HG03457 (cell line): ENCODE measurements around the gene CAMK2N1.
A peak's percentile ranks its signal among the peaks of the same experiment; 100 is the strongest.
"Not testable (repeated sequence)": the region's sequence is repeated elsewhere in the genome, so short reads cannot be mapped to it uniquely, and the experiment has no call there.

Experiments
- ATAC-seq: cut with Tn5 transposase; IDR thresholded peaks from one replicate; pipeline ENCODE4 v1.9.1; 2021; ENCODE audit warnings: moderate number of reproducible peaks; ENCODE audit not compliant: unreplicated experiment

CAMK2N1 gene

DNA sequence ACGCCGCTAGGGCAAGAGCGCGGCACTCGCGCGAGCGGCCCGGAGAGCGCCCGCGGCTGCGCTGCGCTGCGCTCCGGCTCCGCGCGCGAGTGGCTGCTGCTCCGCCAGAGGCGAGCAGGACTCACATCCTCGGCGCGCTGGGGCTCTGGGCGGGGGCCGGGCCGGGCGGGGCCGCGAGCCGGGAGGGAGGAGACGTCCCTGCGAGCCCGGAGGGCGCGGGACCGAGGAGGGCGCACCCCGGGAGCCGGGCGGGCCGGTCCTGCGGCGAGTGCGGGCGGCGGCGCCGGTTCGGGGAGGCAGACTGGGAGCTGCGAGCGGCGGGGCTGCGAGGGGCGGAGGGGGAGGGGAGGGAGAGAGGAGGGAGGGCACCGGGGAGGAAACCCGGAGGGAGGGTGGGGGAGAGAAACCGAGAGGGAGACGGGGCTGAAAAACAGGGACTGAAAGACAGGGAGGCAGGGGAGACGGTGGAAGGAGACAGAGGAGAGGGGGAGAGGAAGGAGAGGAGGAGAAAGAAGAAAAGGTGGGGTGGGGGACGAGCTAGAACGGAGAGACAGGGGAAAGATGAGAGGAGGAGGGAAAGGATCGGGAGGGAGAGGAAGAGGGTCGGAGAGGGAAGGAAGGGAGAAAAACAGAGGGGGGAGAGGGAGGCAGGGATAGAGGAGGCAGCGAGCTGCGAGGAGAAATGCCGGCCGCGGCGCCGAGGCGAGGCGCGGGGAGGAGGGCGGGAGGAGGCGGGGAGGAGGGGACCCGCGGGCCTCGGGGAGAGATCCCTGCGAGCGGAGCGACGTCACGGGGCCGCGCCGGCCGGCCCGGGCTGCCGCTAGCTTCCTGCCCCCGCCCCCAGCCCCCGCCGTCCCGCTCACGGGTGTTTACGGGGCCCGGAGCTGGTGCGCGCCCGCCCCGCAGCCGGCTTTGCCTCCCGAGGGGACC lies at the start of gene CAMK2N1:
CAMK2N1 (minus strand) TSS at position 684 of the 930 bp plus-strand sequence. CDS start 831 bp downstream, outside the sequence.
- ATAC-seq: no peak

DNA sequence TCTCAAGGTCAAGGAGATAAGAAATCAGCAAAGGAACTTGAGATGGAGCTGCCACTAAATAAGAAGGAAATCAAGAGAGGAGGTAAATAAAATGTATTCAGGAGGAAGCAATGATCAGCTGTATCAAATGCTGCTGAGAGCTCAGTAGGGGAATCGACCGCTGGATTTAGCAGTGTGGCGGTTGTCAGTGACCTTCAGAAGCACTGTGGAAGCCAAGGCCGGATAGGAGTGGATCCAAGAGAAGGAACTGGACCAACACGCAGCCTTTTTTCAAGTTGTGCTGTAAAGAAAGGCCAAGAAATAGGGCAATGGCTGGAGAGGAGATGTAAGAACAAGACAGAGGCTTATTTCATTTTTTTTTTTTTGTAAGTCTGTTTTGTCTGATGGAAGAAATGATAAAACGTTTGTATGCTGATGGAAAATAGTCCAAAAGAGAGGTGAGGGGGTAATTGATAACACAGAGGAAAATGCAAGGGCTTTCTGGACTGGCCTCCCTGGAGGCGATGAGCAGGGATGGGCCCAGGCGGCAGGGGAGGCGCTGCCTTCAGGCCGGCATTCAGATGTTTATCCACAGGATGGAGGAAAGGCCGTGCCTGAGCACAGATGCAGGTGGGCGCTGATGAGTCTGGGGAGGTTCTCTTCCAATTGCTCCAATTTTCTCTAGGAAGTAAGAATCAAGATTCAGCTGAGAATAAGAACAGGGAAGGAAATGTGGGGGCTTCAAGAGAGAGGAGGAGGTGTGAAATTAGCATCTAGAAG lies 48.8 kb upstream of the CAMK2N1 start:
- ATAC-seq: no peak

DNA sequence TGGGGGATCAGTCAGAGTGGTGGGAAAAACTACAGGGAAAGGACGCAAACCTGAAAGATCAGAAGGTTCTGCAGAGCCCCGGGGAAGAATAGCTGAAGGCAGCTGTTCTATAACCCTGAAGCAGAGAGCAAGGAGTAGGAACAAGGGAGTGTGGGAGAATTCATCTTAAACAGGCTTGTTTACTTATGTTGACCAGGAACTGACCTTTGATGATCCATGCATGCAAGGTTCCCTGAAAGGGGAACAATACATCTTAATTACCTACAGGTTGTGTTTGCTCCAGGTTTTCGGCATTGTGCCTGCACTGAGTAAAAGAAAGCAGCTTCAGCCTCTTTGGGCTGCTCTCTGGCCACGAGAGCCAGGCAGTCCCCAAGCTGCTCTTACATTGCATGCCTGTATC lies 47.6 kb upstream of the CAMK2N1 start:
- ATAC-seq: no peak

DNA sequence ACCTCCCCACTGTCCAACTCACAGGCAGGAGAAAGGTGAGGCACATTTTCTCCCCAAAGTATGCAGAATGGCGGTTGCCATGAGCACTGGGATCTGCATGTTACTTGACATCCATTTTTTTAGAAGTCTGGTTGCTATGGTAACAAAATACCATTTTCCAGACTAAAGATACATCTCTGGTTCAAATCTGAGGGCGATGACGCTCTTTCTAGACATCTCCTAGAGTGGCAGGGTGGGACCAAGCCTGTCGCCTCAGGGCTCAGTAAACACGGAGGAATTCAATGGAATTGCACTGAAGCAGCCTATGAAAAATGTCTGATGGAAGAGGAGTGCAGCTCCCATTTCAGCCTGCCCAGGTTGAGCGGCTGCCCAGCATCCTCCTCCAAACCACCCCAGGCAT lies 44.9 kb upstream of the CAMK2N1 start:
- no peak for ATAC-seq

DNA sequence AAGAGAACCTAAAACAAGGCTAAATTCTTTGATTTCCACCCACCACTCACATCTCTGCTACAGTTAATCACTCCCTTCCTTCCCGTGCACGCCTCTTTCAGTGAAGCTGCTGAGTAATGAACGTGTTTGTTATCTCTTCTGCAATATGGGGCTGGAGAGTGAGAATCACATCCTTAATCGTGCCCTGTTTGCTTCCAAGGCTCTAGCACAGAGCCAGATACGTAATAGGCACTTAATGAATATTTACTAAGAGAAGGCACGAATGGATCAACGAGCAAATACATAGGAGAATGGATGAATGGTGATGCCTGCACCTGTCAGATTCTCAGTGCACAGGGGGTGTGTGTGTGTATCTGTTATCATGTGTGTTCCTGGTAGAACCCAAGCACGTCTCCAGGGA lies 44.3 kb upstream of the CAMK2N1 start:
- no peak for ATAC-seq

DNA sequence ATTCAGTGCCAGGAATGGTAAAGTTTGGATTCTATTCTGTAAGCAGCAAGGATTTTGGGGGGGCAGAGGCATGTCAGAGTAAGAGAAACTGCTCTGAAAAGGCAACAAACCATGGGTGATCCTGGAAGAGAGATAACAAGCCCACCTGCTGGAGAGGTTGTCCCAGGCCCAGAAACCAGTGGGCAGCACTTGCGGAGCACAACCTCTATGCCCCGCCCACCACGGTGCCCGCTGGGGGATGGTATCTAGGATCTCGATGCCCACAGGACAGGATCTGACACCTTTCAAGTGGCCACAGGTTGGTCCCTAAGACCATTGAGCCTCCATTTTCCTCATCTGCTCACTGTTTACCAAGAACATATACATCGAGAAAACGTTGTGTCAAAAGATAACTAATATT lies 42.2 kb upstream of the CAMK2N1 start:
- no peak for ATAC-seq

DNA sequence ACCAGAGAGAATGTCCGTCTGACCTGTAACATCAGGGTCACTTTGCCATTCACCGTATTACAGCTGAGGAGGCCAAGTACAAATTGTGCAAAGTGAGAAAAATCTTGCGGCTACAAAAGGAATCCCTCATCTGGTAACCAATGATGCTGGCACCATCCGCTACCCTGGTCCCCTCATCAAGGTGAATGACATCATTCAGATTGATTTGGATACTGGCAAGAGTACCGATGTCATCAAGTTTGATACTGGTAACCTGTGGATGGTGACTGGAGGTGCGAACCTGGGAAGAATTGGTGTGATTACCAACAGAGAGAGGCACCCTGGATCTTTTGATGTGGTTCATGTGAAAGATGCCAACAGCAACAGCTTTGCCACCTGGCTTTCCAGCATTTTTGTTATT lies 40.3 kb upstream of the CAMK2N1 start:
- no peak for ATAC-seq

DNA sequence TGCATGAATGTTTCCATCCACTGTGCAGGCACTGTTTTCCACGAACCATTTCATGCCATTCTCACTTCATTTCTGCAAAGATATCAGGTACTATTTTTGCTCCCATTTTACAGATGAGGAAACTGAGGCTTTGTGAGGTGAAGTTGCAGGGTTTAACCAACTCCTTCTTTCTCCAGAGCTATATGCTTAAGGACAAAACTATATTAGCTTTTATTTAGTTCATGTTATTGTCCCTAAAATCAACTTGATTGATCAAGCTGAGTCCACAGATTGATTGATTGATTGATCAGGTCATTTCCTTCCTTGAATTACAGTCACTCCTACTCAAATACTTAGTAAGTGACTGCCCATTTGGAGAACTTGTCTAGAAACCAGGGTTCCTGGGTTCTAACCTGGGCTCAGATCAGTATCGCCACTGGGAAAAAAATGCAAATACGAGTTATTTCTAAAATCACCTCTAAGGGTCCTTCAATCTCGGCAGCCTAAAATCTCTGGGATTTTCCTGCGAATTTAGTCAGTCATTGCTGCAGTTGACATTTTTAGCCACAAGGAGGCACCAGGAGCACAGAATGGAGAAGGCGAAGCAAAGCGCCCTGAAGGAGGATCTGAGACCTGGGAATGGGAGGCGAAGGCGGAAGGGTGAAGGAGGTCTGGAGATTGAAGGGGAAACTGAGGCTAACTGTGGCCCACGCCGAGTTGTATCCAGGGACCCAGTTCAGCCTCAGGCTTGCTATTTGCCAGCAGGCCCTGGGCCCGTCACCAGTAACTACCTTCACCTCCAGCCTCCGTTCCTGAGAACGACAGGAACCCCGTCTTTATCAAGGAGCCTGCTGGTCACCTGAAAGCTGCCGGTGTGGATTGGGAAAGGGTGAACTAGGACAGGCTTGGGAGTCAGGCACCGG lies 36.2 kb upstream of the CAMK2N1 start:
- no peak for ATAC-seq

DNA sequence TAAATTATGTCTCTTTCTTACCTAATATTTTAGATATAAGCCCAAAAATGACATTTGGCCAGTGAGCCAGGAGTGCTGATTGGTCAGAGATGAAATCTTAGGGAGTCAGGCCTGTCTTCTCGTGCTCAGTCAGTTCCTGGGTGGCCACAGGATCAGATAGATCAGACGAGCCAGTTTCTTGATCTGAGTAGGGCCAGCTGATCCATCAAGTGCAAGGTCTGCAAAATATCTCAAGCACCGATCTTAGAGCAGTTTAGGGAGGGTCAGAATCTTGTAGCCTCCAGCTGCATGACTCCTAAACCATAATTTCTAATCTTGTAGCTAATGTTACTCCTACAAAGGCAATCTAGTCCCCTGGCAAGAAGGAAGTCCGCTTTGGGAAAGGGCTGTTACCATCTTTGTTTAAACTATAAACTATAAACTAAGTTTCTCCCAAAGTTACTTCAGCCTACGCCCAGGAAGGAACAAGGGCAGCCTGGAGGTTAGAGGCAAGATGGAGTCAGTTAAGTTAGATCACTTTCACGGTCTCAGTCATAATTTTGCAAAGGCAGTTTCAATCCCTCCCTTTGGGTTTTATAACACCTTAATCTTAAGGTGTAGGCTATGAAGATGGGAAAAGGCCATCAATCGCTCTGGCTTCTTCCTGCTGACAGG lies 33.7 kb upstream of the CAMK2N1 start:
- ATAC-seq: not testable (repeated sequence)

DNA sequence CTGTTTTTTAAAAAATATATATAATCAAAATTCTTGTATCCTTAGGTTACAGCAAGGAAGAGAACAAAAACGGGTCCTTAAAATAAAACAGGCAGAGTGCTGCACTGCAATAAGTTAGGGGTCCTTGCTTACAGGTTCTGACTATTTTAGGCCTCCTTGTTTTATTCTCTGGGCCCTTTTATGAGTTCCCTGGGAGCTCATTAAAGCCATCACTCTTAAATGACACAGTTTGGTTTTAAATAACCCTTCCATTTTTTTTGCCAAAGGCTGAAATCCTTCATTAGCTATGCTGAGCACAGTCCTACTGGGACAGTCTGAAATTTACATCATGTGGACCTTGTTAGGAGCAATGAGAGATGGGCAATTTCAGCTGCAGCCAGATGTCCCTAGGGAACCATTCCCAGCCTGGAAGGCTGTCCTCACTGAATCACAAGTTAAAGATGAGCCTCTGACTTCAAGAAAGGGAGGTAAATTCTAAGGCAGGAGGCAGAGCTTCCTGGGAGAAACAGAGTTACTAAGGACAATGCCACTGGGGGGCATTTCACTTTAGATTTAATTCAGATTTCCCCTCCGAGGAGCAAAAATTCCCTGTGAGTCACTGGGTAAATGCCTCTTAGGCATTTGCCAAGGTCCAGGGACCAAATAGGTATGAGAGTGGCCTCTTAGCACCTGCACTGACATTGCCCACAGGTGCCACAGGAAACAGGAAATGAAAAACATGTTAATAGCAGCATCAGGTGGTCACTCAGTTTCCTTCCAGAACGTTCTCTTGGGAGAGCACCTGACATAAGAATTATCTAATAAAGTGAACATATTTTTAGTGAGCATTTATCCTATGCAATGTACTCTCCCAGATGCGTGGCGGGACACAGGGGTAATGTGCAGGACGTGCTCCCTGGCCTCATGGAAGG lies 25.8 kb upstream of the CAMK2N1 start:
- no peak for ATAC-seq

DNA sequence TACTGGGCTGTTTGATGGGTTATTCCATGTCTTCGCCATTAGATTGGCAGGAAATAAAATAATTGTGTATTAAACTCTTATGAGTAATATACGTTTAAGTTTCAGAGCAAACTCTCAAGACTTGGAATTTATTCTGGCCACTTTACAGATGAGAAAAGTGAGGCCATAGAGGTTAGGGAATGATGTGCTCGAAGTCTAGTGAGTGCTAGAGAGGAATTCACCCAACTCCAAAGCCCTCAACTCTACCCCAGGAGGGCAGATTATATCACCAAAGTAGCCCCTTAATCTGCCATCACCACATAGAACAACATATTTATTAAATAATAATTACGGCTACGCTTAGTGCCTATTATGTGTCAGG lies 22.4 kb upstream of the CAMK2N1 start:
- ATAC-seq: no peak

DNA sequence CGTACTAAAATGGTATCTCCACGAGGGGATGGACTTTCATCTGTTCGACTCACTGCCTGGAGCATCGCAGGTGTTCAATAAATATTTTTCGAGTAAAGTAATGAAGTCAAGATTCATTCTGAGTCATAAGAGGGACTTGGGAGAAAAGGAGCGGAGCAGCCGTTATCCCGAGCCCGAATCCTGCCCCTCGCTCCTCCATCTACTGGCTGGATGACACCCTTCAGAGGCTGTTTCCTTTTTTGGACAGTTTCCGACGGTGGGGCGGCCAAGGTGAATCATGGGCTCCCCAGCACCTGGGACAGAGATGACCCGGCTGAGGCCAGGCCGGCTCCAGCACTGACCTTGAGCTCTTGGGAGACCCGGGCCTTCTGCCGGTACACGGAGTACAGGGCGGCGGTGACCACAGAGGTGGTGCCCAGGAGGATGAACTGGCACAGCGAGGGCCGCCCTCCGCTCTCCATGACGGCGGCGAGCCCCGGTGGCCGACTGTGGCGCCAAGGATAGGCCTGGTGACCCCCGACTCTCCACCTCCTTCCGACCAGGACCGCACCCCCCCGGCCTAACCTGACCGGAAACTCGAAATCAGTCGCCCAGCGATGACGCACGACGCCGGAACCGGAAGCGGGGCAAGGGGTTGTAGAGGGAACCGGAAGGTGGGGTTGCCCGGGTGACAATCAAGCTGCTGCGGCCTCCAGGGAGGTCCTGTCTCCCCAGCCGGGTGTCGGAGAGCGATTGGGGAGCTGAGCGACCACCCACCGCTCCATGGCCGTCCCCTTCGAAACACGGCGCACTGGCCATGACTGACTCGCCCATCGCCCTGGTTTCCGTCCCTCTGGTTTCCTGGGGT lies 21.8 kb upstream of the CAMK2N1 start, which contains the start of gene MUL1:
MUL1 (minus strand) TSS at position 588 of the 847 bp plus-strand sequence; CDS start at position 461, 127 bp downstream.
- ATAC-seq: peak; percentile 78

DNA sequence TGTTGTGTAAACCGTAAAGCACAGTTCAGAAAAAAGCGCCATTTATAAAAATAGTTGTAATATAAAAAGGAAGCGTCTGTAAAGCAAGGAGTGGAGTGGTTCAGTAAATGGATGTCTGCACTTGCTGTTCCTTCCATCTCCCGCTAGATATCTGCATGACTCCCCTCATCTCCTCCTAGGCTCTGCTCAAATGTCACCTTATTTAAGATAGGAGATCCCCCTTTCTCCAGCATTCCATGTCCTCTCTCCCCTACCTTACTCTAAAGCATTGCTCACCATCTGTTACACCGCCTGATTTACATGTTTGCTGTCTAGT lies 21.2 kb upstream of the CAMK2N1 start:
- ATAC-seq: no peak

DNA sequence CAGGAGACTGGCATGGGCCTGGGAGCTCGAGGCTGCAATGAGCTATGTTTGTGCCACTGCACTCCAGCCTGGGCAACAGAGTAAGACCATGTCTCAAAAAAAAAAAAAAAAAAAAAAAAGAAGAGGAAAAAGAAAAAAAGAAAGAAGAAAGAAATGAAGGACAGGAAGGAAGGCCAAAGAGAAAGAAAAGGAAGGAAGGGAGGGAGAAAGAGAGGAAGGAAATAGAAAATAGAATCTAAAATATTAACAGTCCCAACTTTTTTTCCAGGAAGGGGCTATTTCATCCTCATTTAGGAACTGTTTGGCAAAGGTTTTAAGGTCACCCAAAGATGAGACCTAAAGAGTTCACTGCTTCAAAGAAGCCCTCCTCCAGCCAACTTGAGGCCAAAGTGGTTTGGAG lies 19.5 kb upstream of the CAMK2N1 start:
- no peak for ATAC-seq

DNA sequence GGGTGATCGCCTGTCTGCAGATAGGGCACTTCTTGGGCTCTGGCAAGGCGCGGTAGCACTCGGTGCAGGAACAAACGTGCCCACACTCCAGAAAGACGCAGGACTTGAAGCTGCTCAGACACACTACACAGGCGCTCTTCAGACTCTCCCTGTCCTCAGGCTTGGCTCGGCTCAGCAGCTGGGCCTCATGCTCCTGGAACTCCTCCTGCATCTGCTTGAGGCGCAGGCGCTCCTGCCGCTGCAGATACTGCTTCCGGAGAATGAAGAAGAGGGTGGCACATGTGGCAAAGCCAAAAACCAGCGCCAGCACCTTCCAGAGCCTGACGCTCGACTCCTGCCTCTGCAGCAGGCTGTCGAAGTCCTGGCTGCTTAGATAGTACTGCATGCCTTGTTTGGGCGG lies 14.7 kb upstream of the CAMK2N1 start:
- ATAC-seq: no peak

DNA sequence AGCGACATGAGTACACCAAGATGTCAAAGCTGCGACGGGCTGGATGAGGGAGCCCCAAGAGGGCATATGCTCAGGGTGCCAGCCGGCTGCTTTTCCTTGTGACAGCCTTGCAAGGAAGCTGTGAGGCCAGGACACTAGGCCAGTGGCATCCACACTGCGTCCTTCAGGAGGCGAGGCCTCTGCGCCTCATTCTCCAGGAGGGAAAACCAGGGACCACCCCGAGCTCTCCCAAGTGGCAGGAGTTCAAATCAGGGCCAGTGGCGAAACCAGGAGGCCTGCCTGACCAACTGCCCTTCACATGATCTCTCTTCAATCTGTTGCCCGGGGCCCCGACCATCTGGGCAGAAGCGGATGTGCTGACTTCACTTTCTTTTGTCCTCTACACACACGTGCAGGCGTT lies 13.7 kb upstream of the CAMK2N1 start:
- ATAC-seq: no peak

DNA sequence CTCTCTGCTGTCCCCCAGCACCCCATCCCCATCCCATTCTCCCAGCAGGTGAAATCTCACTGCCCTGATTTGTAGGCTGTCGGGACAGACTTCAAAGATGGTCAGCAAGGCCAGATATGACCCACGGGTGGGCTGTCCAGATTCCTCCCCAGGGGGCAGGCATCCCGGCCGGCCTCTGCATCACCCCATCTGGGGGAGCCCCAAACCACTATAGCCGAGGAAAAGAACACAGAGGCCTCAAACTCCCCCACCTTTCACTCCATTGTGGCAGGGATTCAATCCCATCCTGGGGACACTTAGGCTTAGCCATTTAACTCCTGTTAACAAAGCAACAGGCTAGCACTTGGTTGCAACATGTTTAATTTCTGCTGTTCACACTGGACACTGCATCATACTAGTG lies 13.1 kb upstream of the CAMK2N1 start:
- ATAC-seq: no peak

DNA sequence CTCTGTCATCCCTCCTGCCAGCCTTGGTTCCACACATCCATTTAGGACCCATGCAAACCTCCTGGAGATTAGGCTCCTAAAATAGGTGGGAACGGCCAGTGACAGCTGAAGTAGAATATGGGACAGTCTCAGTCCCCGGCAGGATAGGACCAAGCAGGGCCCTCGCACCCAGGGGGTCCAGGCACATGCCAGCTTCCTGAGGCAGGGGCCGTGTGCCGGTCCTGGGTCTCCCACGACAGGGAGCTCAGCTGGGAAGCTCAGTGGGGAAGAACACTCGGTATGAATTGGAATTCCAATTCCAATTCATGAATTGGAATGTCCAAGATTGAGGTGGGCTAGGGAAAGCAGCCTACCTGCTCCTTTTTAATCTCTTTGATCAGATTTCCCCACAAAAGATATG lies 12.1 kb upstream of the CAMK2N1 start:
- no peak for ATAC-seq

DNA sequence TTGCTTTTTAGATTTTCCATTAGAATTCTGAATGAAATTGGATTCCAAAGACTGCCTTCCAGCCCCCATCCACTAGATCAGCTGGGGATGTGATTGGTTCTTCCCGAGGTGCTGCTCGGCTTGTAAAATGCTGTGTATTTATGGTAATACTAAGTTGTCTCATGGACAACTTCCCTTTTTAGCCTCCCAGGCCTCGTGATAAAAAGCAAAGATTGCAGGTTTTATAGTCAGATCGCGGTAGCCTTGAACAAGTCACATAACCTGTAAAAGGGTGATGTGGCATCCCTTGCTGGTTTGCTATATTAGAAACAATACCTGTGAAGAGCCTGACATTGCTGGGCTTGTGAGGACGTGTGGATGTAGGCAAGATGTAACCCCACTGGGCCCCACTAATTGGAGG lies 11.5 kb upstream of the CAMK2N1 start:
- ATAC-seq: no peak
